Left ventricle myocardium superior (tissue), 1 donor: ENCODE measurements around the gene NIN. TPM values are rescaled to one million over a fixed set of nuclear protein-coding genes. Genes with fewer than 3 reads are reported as not detected.

ENCODE experiments used
- ATAC-seq: fragments of 200-7000 bp; cut with Tn5 transposase; one replicate; pipeline ENCODE4 v1.9.1; 2020; ENCODE audit warnings: mild to moderate bottlenecking, moderate library complexity
- DNase-seq: peaks from one replicate; pipeline ENCODE4 v3.0.0-alpha.2; 2020
- intact Hi-C: fragments of 100-400 bp; cut with micrococcal nuclease; formaldehyde crosslinking; loops from one replicate; pipeline ENCODE4 v1.11.0; 2022
- total RNA-seq: library from RNA; stranded (reverse); fragmentation: NEBNext Ultra II Directional; extraction: Animal tissue kit (Norgen Biotek cat#: 25700); gene quantifications from one replicate; pipeline ENCODE4 v1.2.1, GENCODE V29; 2021
- donor health status: DM: no; HTN: yes; CAD: no; lungs with severe emphysema.

NIN gene
- total RNA-seq, 1 donor from 2014 or later: 21.3 TPM

- ATAC-seq (no peak), DNase-seq (no peak)
- intact Hi-C loops: no loop called here
These were observed 14.2 kb upstream of the NIN start for GRCh38 chr14:50845166-50845565.

GRCh38 chr14:50844391-50844790, 13.4 kb upstream of the NIN start:
- no peak for ATAC-seq
- no peak for DNase-seq
- intact Hi-C loops: no loop called here

GRCh38 chr14:50839691-50840090, 8.7 kb upstream of the NIN start:
- intact Hi-C loops: no loop called here
- DNase-seq (no peak), ATAC-seq (no peak)

GRCh38 chr14:50839048-50839447, 8.1 kb upstream of the NIN start:
- no peak for ATAC-seq
- DNase-seq: no peak
- intact Hi-C loops: no loop called here

GRCh38 chr14:50837850-50838470, 7.0 kb upstream of the NIN start:
- ATAC-seq: no peak
- DNase-seq: no peak
- intact Hi-C loops: no loop called here

GRCh38 chr14:50837271-50837670, 6.3 kb upstream of the NIN start:
- ATAC-seq (no peak), DNase-seq (no peak)

GRCh38 chr14:50836515-50836914, 5.6 kb upstream of the NIN start:
- intact Hi-C loops: no loop called here
- DNase-seq: no peak
- ATAC-seq: no peak

More at GRCh38 chr14:50837271-50837670, 6.3 kb upstream of the NIN start:
- intact Hi-C loops: no loop called here

GRCh38 chr14:50835280-50835679, 4.3 kb upstream of the NIN start:
- ATAC-seq (no peak), DNase-seq (no peak)
- intact Hi-C loops: no loop called here

GRCh38 chr14:50834802-50835276, 3.9 kb upstream of the NIN start:
- DNase-seq (no peak), ATAC-seq (no peak)
- intact Hi-C loops: no loop called here

GRCh38 chr14:50832935-50833630, 2.1 kb upstream of the NIN start:
- ATAC-seq (no peak), DNase-seq (no peak)
- intact Hi-C loops: no loop called here

GRCh38 chr14:50831726-50832168, 785 bp upstream of the NIN start:
- no peak for DNase-seq
- intact Hi-C loops: no loop called here
- ATAC-seq: no peak

- DNase-seq (peak; percentile 74), ATAC-seq (peak; percentile 73)
- intact Hi-C loops: no loop called here
These were observed 674 bp downstream of the NIN start for GRCh38 chr14:50830044-50830931.

GRCh38 chr14:50829489-50830043, 1.4 kb downstream of the NIN start:
- intact Hi-C loops: no loop called here
- ATAC-seq (peak; percentile 1), DNase-seq (no peak)

GRCh38 chr14:50828721-50829488, 2.1 kb downstream of the NIN start:
- intact Hi-C loops: no loop called here
- no peak for DNase-seq
- ATAC-seq: no peak

- intact Hi-C loops: no loop called here
- ATAC-seq (no peak), DNase-seq (no peak)
These were observed 4.3 kb downstream of the NIN start for GRCh38 chr14:50826681-50827080.

GRCh38 chr14:50825307-50825706, 5.7 kb downstream of the NIN start:
- intact Hi-C loops: no loop called here
- no peak for ATAC-seq
- DNase-seq: no peak

- intact Hi-C loops: no loop called here
- ATAC-seq (peak; percentile 9), DNase-seq (no peak)
These were observed 7.0 kb downstream of the NIN start for GRCh38 chr14:50823762-50824636.
